PC-9 (cell line): ENCODE results near the gene CCR5AS.

Experiments used
- CTCF ChIP-seq: fragments of 200-600 bp; sonication (generic); conservative IDR thresholded peaks from 2 replicates; pipeline ENCODE4 v1.6.1; 2017; ENCODE audit warnings: mixed run types, antibody characterized with exemption, mild to moderate bottlenecking, moderate library complexity
- EZH2 ChIP-seq: fragments of 200-600 bp; sonication (generic); IDR thresholded peaks from 2 replicates; pipeline ENCODE4 v1.8.0; 2017; ENCODE audit warnings: antibody characterized with exemption, low read depth

- TF ChIP-seq CTCF: no peak
- TF ChIP-seq EZH2: no peak
These were observed 16.7 kb upstream of the CCR5AS start for GRCh38 chr3:46423588-46423987.
